B cell (primary cell): ENCODE measurements around the gene PTPN14. TPM values are rescaled to one million over a fixed set of nuclear protein-coding genes. Genes with fewer than 3 reads are reported as not detected.

Source experiments
- ATAC-seq: fragments of 200-7000 bp; cut with Tn5 transposase; one replicate; pipeline ENCODE4 v1.10.0; 2021; ENCODE audit warnings: low read depth, mild to moderate bottlenecking, moderate number of reproducible peaks, moderate library complexity
- CTCF ChIA-PET: fragments of 350-600 bp; sonication (Branson Sonifier 250); formaldehyde crosslinking; loops from one replicate; lab custom pipeline; 2021; ENCODE audit warnings: antibody characterized with exemption, inconsistent platforms; lab: Charles Lee
- POLR2A ChIA-PET: fragments of 350-600 bp; sonication (Branson Sonifier 250); formaldehyde crosslinking; loops from one replicate; lab custom pipeline; 2021; ENCODE audit warnings: antibody characterized with exemption; lab: Charles Lee
- DNase-seq: peaks from one replicate; pipeline ENCODE4 v3.0.0; 2013
- H2AFZ ChIP-seq: 2 replicates; pipeline ENCODE4 v1.6.1; 2012; ENCODE audit warnings: mild to moderate bottlenecking, low read depth, low read length; ENCODE audit not compliant: insufficient read depth, poor library complexity, severe bottlenecking
- H3K27ac ChIP-seq, 2 donors: 1 replicate in 1 of 2; 2 replicates in 1 of 2; pipeline ENCODE4 v1.5.1; 2012 to 2013; ENCODE audit warnings: low read length in 2 of 2, mild to moderate bottlenecking in 2 of 2, moderate library complexity in 1 of 2
- H3K27me3 ChIP-seq, 4 experiments: fragments of 200-600 bp in 1 of 4; sonication (generic) in 1 of 4; replicated peaks in 1 of 4; 1 replicate in 2 of 4; 2 replicates in 2 of 4; pipeline versions ENCODE4 v1.6.1 to v1.7.0; 2013 to 2016; ENCODE audit warnings: low read length in 3 of 4, mild to moderate bottlenecking in 2 of 4, mixed read lengths in 1 of 4, moderate library complexity in 1 of 4; ENCODE audit not compliant: insufficient read depth in 4 of 4, control insufficient read depth in 3 of 4; ENCODE audit errors: control extremely low read depth in 1 of 4
- H3K36me3 ChIP-seq, 2 experiments: replicated peaks in 1 of 2; 1 replicate in 1 of 2; 2 replicates in 1 of 2; pipeline versions ENCODE4 v1.6.1 to v1.7.1; 2013; ENCODE audit warnings: low read length in 1 of 2; ENCODE audit not compliant: insufficient read depth in 2 of 2, control insufficient read depth in 1 of 2; ENCODE audit errors: control extremely low read depth in 1 of 2, extremely low read depth in 1 of 2
- H3K4me1 ChIP-seq, 2 donors: fragments of 200-600 bp in 1 of 2; sonication (generic) in 1 of 2; 1 replicate in 1 of 2; 2 replicates in 1 of 2; pipeline versions ENCODE4 v1.5.1 to v1.6.1; 2013 to 2017; ENCODE audit warnings: low read length in 2 of 2; ENCODE audit not compliant: control insufficient read depth in 2 of 2, insufficient read depth in 2 of 2
- H3K4me2 ChIP-seq: replicated peaks from 2 replicates; pipeline ENCODE3; 2012; ENCODE audit warnings: mild to moderate bottlenecking, low read depth, low read length; ENCODE audit not compliant: poor library complexity, severe bottlenecking
- H3K4me3 ChIP-seq, 5 experiments: fragments of 200-600 bp in 1 of 5; sonication (generic) in 1 of 5; 1 replicate in 3 of 5; 2 replicates in 2 of 5; pipeline versions ENCODE4 v1.5.1 to v1.7.0; 2011 to 2016; ENCODE audit warnings: low read length in 4 of 5, mild to moderate bottlenecking in 4 of 5, low read depth in 2 of 5, control low read depth in 1 of 5, moderate library complexity in 1 of 5; ENCODE audit not compliant: insufficient read depth in 1 of 5; ENCODE audit errors: control extremely low read depth in 1 of 5, extremely low read depth in 1 of 5
- H3K79me2 ChIP-seq: fragments of 200-600 bp; sonication (generic); one replicate; pipeline ENCODE4 v1.6.0; 2016; ENCODE audit warnings: low read length; ENCODE audit not compliant: control insufficient read depth, insufficient read depth
- H3K9ac ChIP-seq: fragments of 200-600 bp; sonication (generic); 2 replicates; pipeline ENCODE4 v1.6.1; 2017; ENCODE audit warnings: mild to moderate bottlenecking, low read length, moderate library complexity
- H3K9me3 ChIP-seq, 3 donors: one replicate each; pipeline versions ENCODE4 v1.6.1 to v1.7.1; 2013; ENCODE audit warnings: low read length in 2 of 3; ENCODE audit not compliant: control insufficient read depth in 2 of 3, insufficient read depth in 1 of 3; ENCODE audit errors: control extremely low read depth in 1 of 3
- H4K20me1 ChIP-seq: 2 replicates; pipeline ENCODE4 v1.6.0; 2012; ENCODE audit warnings: mild to moderate bottlenecking, low read length; ENCODE audit not compliant: insufficient read depth, control insufficient read depth, poor library complexity, severe bottlenecking
- H3K27ac Mint-ChIP-seq: one replicate; pipeline ENCODE4 v1.8.0; 2021; ENCODE audit warnings: mixed read lengths
- H3K27me3 Mint-ChIP-seq: one replicate; pipeline ENCODE4 v1.8.0; 2021; ENCODE audit warnings: mixed read lengths
- H3K4me1 Mint-ChIP-seq: one replicate; pipeline ENCODE4 v1.8.0; 2021; ENCODE audit warnings: mixed read lengths
- H3K4me3 Mint-ChIP-seq: one replicate; pipeline ENCODE4 v1.8.0; 2021; ENCODE audit warnings: mixed read lengths
- H3K9me3 Mint-ChIP-seq: one replicate; pipeline ENCODE4 v1.8.0; 2022; ENCODE audit warnings: mixed read lengths; ENCODE audit not compliant: insufficient read depth
- CTCF ChIP-seq: fragments of 200-600 bp; IDR thresholded peaks from one replicate; pipeline ENCODE4 v1.8.0; 2022; ENCODE audit warnings: antibody characterized with exemption, mild to moderate bottlenecking
- EZH2 ChIP-seq: IDR thresholded peaks from 2 replicates; pipeline ENCODE4 v1.6.1; 2012; ENCODE audit warnings: borderline replicate concordance, low read depth, mild to moderate bottlenecking, moderate library complexity, low read length; ENCODE audit not compliant: insufficient read depth, poor library complexity, severe bottlenecking
- WGBS: methylation state at CpG from one replicate; pipeline ENCODE4 v1.1.5; 2013; ENCODE audit warnings: missing lambda C conversion rate; ENCODE audit not compliant: insufficient coverage; 5-methylcytosine and 5-hydroxymethylcytosine counted together
- intact Hi-C: fragments of 100-400 bp; cut with micrococcal nuclease; formaldehyde crosslinking; loops from one replicate; pipeline ENCODE4 v1.10.0; 2022
- polyA plus RNA-seq: library from polyadenylated mRNA; depleted of rRNA; stranded (reverse); fragments of >200 nt; gene quantifications from 2 replicates; pipeline ENCODE4 v1.2.3, GENCODE V29; 2012
- total RNA-seq, 2 donors: library from RNA; stranded (reverse); fragments of 120-200 nt in 1 of 2; gene quantifications; 1 replicate in 1 of 2; 2 replicates in 1 of 2; pipeline versions ENCODE4 v1.2.3 to v1.2.4, GENCODE V29; 2013 to 2022

The PTPN14 gene
- total and polyA plus RNA-seq, 2 donors (not counting 1 experiment from before 2014, with no cell fraction given) = under 0.01 TPM; not detected in 1

- CTCF ChIA-PET = no interaction called here
- H3K4me3 Mint-ChIP-seq = no peak overlapping the region
- no peaks in the 10 kb centered on the region for H3K27me3 Mint-ChIP-seq
- Histone ChIP-seq H3K4me2 (no peak overlapping the region), H3K9me3 (no peaks in the 10 kb centered on the region), H3K4me1 (peaks cover 3 to 5% of the 10 kb centered on the region in 2 donors), H3K36me3 (no peaks in the 10 kb centered on the region), H3K27me3 (no peaks in the 10 kb centered on the region), H3K79me2 (peaks cover 3% of the 10 kb centered on the region), H3K4me3 (no peak overlapping the region), H4K20me1 (peaks cover 15% of the 10 kb centered on the region), H2AFZ (no peak overlapping the region), H3K27ac (no peak overlapping the region), H3K9ac (no peak overlapping the region)
- H3K9me3 Mint-ChIP-seq = no peaks in the 10 kb centered on the region
- no peak for ATAC-seq
- intact Hi-C loops = no loop called here
- 100% methylated on average over 3 of the region's 6 CpGs for WGBS
- TF ChIP-seq EZH2 (no peak), CTCF (no peak)
- H3K27ac Mint-ChIP-seq = no peak overlapping the region
- DNase-seq = no peak
- POLR2A ChIA-PET = no interaction called here
- H3K4me1 Mint-ChIP-seq = peaks cover 25% of the 10 kb centered on the region
Observed at GRCh38 chr1:214306269-214306668, 245.1 kb downstream of the PTPN14 start.

- POLR2A ChIA-PET = no interaction called here
- no peak for ATAC-seq
- Mint-ChIP-seq H3K27me3 (no peaks in the 10 kb centered on the region), H3K4me1 (peaks cover 18% of the 10 kb centered on the region), H3K9me3 (no peaks in the 10 kb centered on the region), H3K27ac (no peak overlapping the region), H3K4me3 (no peak overlapping the region)
- H3K27ac ChIP-seq = no peak overlapping the region
- H2AFZ ChIP-seq = no peak overlapping the region
- no peak overlapping the region for H3K4me3 ChIP-seq
- peaks cover 3% of the 10 kb centered on the region for H3K79me2 ChIP-seq
- no peaks in the 10 kb centered on the region for H3K27me3 ChIP-seq
- no peak for TF ChIP-seq CTCF
- no peak for TF ChIP-seq EZH2
- no peaks in the 10 kb centered on the region for H3K36me3 ChIP-seq
- H3K9me3 ChIP-seq = no peaks in the 10 kb centered on the region
- CTCF ChIA-PET = interaction anchor here (1.7 to 1.8 kb wide), 2 partner anchors 23 to 27 kb away, joined by 4 to 7 read pairs; no protein-coding TSS in a partner anchor
- peaks cover 15% of the 10 kb centered on the region for H4K20me1 ChIP-seq
- 93% methylated on average over 4 of the region's 9 CpGs for WGBS
- H3K4me2 ChIP-seq = no peak overlapping the region
- peaks cover 3 to 5% of the 10 kb centered on the region in 2 donors for H3K4me1 ChIP-seq
- no peak for DNase-seq
- H3K9ac ChIP-seq = no peak overlapping the region
- intact Hi-C loops = no loop called here
Observed at GRCh38 chr1:214305164-214305751, 246.1 kb downstream of the PTPN14 start.
